ENCODE data around the gene CLDN25.
A peak's percentile ranks its signal among the peaks of the same experiment; 100 is the strongest.
"Not testable (repeated sequence)": the region's sequence is repeated elsewhere in the genome, so short reads cannot be mapped to it uniquely, and the experiment has no call there.

Gene CLDN25

GRCh38 chr11:113779496-113779895, at the start of gene CLDN25:
TSS of gene CLDN25 (plus strand) at chr11:113779796. CDS start at chr11:113779796, 0 bp downstream.
- no peak for DNase-seq

GRCh38 chr11:113730887-113731726, 48.5 kb upstream of the CLDN25 start:
- DNase-seq = peak; percentile 77

GRCh38 chr11:113732092-113732491, 47.5 kb upstream of the CLDN25 start:
- no peak for DNase-seq

- DNase-seq = no peak
Measured at GRCh38 chr11:113736323-113736722, 43.3 kb upstream of the CLDN25 start.

GRCh38 chr11:113752932-113753331, 26.7 kb upstream of the CLDN25 start:
- DNase-seq = no peak

GRCh38 chr11:113760241-113760640, 19.4 kb upstream of the CLDN25 start:
- no peak for DNase-seq

GRCh38 chr11:113763040-113763439, 16.6 kb upstream of the CLDN25 start:
- DNase-seq = not testable (repeated sequence)

- no peak for DNase-seq
Measured at GRCh38 chr11:113764527-113765219, 14.9 kb upstream of the CLDN25 start.

- DNase-seq = no peak
Measured at GRCh38 chr11:113771964-113772363, 7.6 kb upstream of the CLDN25 start.

- DNase-seq = peak; percentile 70
Measured at GRCh38 chr11:113773092-113773415, 6.5 kb upstream of the CLDN25 start.

- DNase-seq = peak; percentile 100
Measured at GRCh38 chr11:113773416-113774173, 6.0 kb upstream of the CLDN25 start, which contains the start of gene ZW10. TSS of gene ZW10 (minus strand) at chr11:113773692. CDS start at chr11:113773666, 26 bp downstream.

GRCh38 chr11:113774174-113774503, 5.5 kb upstream of the CLDN25 start:
- DNase-seq = no peak

GRCh38 chr11:113778111-113778910, 1.3 kb upstream of the CLDN25 start:
- DNase-seq = peak; percentile 79

GRCh38 chr11:113781682-113782081, 2.1 kb downstream of the CLDN25 start:
- no peak for DNase-seq

- DNase-seq = no peak
Measured at GRCh38 chr11:113782134-113782533, 2.5 kb downstream of the CLDN25 start.

GRCh38 chr11:113789016-113789415, 9.4 kb downstream of the CLDN25 start:
- not testable (repeated sequence) for DNase-seq

GRCh38 chr11:113789675-113790320, 10.2 kb downstream of the CLDN25 start:
- DNase-seq = no peak

GRCh38 chr11:113796663-113797259, 17.2 kb downstream of the CLDN25 start:
- DNase-seq = peak; percentile 70

GRCh38 chr11:113802621-113803020, 23.0 kb downstream of the CLDN25 start:
- no peak for DNase-seq

GRCh38 chr11:113805640-113806039, 26.0 kb downstream of the CLDN25 start:
- DNase-seq = no peak

GRCh38 chr11:113806406-113806805, 26.8 kb downstream of the CLDN25 start:
- peak; percentile 79 for DNase-seq

- DNase-seq = no peak
Measured at GRCh38 chr11:113808931-113809330, 29.3 kb downstream of the CLDN25 start.

Measured in NCI-H526 treated with DMSO at 0.1 percent for 48 hours (cell line).